IPS DF 4.7 (cell line): Measurements from ENCODE around the gene ARL13B.

ENCODE experiments used
- DNase-seq: peaks from one replicate; pipeline ENCODE4 v3.0.0-alpha.2; 2013; ENCODE audit warnings: low spot score; ENCODE audit errors: extremely low read depth

ARL13B gene

DNA sequence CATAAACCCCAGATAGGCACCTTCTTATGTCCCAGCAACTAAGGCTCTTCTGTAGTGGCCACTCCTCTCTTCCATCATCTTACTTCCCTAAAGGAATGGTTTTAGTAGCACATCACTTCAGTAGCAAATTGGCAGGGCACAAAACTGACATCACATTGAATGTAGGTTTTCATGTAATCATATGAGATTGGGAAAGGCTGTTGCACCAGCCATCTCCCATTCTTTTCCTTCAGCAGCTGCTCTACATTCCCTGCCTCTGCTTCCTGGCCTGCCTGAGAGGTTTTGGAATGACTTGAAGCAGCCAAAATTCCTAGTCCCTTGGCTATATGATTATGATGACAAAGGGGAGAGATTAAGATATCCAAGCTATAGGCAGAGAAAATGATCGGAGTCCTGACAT lies 119.4 kb downstream of the ARL13B start:
- DNase-seq = no peak

DNA sequence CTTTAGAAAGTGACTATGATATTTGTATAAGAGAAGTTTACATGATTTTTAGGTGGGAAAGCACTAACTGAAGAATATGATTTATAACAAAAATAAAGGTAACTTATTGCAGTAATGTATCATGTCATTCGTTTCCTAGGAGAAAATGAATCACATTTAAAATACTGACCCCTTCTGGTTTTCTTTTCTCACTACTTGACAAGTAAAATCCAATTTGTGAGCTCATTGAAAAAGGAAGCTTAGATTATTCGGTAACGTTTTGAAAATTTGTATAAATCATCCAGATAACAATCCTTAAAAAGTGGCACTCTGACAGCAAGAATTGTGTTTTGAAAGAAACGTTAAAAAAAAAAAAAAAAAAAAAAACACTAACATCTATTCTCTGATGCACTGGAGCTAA lies 121.9 kb downstream of the ARL13B start:
- no peak for DNase-seq
